ENCODE data around the gene GPR37. TPM values are rescaled to one million over a fixed set of nuclear protein-coding genes. Genes with fewer than 3 reads are reported as not detected.

GPR37 gene
- total RNA-seq, 1 donor from 2014 or later, result 0.21 TPM

DNA sequence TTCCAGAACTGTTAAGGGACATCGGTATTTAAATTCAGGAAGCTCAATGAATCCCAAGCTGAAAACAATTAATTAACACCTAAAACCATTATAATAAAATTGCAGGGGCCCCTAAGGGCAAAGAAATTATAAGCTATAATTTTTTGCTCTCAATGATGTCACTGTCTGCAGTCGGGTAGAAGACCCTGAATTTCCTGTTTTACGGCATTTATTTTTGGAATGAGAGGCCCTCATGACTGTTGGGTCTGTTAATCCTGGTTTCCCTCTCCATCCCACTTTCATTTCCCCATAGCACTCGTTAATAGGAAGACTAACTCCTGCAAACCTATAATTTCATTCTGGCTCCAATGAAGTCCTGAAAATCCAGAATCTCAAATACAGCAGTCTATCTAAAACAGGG is 25.8 kb upstream of the GPR37 start:
- no peaks in the 10 kb centered on the region for H3K4me1 Mint-ChIP-seq
- no peak overlapping the region for H2AFZ ChIP-seq (replicated peaks)
- H3K9ac ChIP-seq, result no peak overlapping the region
- H3K36me3 Mint-ChIP-seq, result no peaks in the 10 kb centered on the region
- TF ChIP-seq EZH2 (IDR thresholded peaks at IDR 0.05) (no peak), EZH2phosphoT487 (IDR thresholded peaks at IDR 0.05) (no peak)
- TF ChIP-seq, protein P1, sequence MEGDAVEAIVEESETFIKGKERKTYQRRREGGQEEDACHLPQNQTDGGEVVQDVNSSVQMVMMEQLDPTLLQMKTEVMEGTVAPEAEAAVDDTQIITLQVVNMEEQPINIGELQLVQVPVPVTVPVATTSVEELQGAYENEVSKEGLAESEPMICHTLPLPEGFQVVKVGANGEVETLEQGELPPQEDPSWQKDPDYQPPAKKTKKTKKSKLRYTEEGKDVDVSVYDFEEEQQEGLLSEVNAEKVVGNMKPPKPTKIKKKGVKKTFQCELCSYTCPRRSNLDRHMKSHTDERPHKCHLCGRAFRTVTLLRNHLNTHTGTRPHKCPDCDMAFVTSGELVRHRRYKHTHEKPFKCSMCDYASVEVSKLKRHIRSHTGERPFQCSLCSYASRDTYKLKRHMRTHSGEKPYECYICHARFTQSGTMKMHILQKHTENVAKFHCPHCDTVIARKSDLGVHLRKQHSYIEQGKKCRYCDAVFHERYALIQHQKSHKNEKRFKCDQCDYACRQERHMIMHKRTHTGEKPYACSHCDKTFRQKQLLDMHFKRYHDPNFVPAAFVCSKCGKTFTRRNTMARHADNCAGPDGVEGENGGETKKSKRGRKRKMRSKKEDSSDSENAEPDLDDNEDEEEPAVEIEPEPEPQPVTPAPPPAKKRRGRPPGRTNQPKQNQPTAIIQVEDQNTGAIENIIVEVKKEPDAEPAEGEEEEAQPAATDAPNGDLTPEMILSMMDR (IDR thresholded peaks at IDR 0.05), result no peak
- no peak overlapping the region for H3K27ac ChIP-seq
- DNase-seq (ENCODE audit: low spot score), result no peak
- H3K27ac Mint-ChIP-seq, result no peak overlapping the region
- H3K9me3 Mint-ChIP-seq, result peaks cover 2% of the 10 kb centered on the region
- no peaks in the 10 kb centered on the region for H3K4me1 ChIP-seq
- H3K27me3 ChIP-seq, result no peaks in the 10 kb centered on the region
- no peaks in the 10 kb centered on the region for H3K79me2 ChIP-seq (ENCODE audit: low read depth)
- no peaks in the 10 kb centered on the region for H3F3A ChIP-seq (ENCODE audit: low read depth)
- H3K27me3 Mint-ChIP-seq (ENCODE audit: insufficient read depth, low read depth), result peaks cover 2% of the 10 kb centered on the region
- no peaks in the 10 kb centered on the region for H3K36me3 ChIP-seq
- H3K4me2 ChIP-seq, result no peak overlapping the region
- H3K4me3 Mint-ChIP-seq, result no peak overlapping the region
- H3K4me3 ChIP-seq, result no peak overlapping the region
- no peaks in the 10 kb centered on the region for H3K9me3 ChIP-seq (ENCODE audit: low read depth)
- H4K20me1 ChIP-seq (ENCODE audit: low read depth), result no peaks in the 10 kb centered on the region

GRCh38 chr7:124790645-124791044 is 25.1 kb upstream of the GPR37 start:
- H3K27me3 Mint-ChIP-seq (ENCODE audit: insufficient read depth, low read depth), result peaks cover 2% of the 10 kb centered on the region
- H3K9me3 Mint-ChIP-seq, result no peaks in the 10 kb centered on the region
- Histone ChIP-seq H2AFZ (replicated peaks) (no peak overlapping the region), H3K36me3 (no peaks in the 10 kb centered on the region), H3K4me3 (no peak overlapping the region), H3K4me1 (no peaks in the 10 kb centered on the region), H3K4me2 (no peak overlapping the region), H3K27me3 (no peaks in the 10 kb centered on the region), H3K79me2 (ENCODE audit: low read depth) (no peaks in the 10 kb centered on the region), H3K27ac (no peak overlapping the region), H3K9me3 (ENCODE audit: low read depth) (no peaks in the 10 kb centered on the region), H4K20me1 (ENCODE audit: low read depth) (no peaks in the 10 kb centered on the region), H3F3A (ENCODE audit: low read depth) (no peaks in the 10 kb centered on the region), H3K9ac (no peak overlapping the region)
- H3K27ac Mint-ChIP-seq, result no peak overlapping the region
- no peaks in the 10 kb centered on the region for H3K36me3 Mint-ChIP-seq
- TF ChIP-seq, protein P1 (IDR thresholded peaks at IDR 0.05), result no peak
- TF ChIP-seq EZH2 (IDR thresholded peaks at IDR 0.05), result no peak
- TF ChIP-seq EZH2phosphoT487 (IDR thresholded peaks at IDR 0.05), result no peak
- no peak for DNase-seq (ENCODE audit: low spot score)
- no peaks in the 10 kb centered on the region for H3K4me1 Mint-ChIP-seq
- no peak overlapping the region for H3K4me3 Mint-ChIP-seq

DNA sequence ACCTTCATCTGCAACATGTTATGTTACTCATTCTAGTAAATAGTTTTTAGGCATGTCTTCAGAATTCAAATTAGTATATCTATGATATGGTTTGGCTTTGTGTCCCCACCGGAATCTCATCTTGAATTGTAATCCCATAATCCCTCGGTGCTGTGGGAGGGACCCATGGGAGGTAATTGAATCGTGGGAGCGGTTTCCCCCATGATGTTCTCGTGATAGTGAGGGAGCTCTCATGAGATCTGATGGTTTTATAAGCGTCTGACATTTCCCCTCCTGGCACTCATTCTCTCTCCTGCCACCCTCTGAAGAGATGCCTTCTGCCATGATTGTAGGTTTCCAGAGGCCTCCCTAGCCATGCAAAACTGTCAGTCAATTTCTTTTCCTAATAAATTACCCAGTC is 20.4 kb upstream of the GPR37 start:
- H3K27ac Mint-ChIP-seq, result no peak overlapping the region
- Histone ChIP-seq H3K9me3 (ENCODE audit: low read depth) (no peaks in the 10 kb centered on the region), H3K4me2 (no peak overlapping the region), H3K36me3 (no peaks in the 10 kb centered on the region), H3F3A (ENCODE audit: low read depth) (no peaks in the 10 kb centered on the region), H3K4me1 (no peaks in the 10 kb centered on the region), H4K20me1 (ENCODE audit: low read depth) (no peaks in the 10 kb centered on the region), H3K79me2 (ENCODE audit: low read depth) (no peaks in the 10 kb centered on the region), H3K27me3 (no peaks in the 10 kb centered on the region), H2AFZ (replicated peaks) (no peak overlapping the region), H3K27ac (no peak overlapping the region), H3K9ac (no peak overlapping the region), H3K4me3 (no peak overlapping the region)
- no peaks in the 10 kb centered on the region for H3K36me3 Mint-ChIP-seq
- H3K9me3 Mint-ChIP-seq, result no peaks in the 10 kb centered on the region
- TF ChIP-seq EZH2phosphoT487 (IDR thresholded peaks at IDR 0.05) (no peak), EZH2 (IDR thresholded peaks at IDR 0.05) (no peak)
- TF ChIP-seq, protein P1 (IDR thresholded peaks at IDR 0.05), result no peak
- H3K4me1 Mint-ChIP-seq, result peaks cover 7% of the 10 kb centered on the region
- peaks cover 2% of the 10 kb centered on the region for H3K27me3 Mint-ChIP-seq (ENCODE audit: insufficient read depth, low read depth)
- no peak for DNase-seq (ENCODE audit: low spot score)
- H3K4me3 Mint-ChIP-seq, result no peak overlapping the region

All from neural progenitor cell (in vitro differentiated cells).